Measurements from ENCODE around the gene PISD.
A peak's percentile ranks its signal among the peaks of the same experiment; 100 is the strongest.
"Not testable (repeated sequence)": the region's sequence is repeated elsewhere in the genome, so short reads cannot be mapped to it uniquely, and the experiment has no call there.

The PISD gene

GRCh38 chr22:31661851-31662667 is at the start of gene PISD:
TSS of gene PISD (minus strand) at chr22:31662215. CDS start at chr22:31662208, 7 bp downstream.
- DNase-seq, result peak; percentile 97

DNA sequence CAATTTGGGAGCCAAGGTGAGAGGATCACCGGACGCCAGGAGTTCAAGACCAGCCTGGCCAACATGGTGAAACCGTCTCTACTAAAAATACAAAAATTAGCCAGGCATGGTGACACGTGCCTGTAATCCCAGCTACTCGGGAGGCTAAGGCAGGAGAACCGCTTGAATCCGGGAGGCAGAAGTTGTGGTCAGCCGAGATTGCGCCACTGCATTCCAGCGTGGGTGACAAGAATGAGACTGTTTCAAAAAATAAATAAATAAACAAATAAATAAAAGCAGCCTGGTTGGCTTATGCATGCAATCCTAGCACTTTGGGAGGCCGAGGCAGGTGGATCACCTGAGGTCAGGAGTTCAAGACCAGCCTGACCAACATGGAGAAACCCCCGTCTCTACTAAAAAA is 49.2 kb upstream of the PISD start:
- DNase-seq, result not testable (repeated sequence)

GRCh38 chr22:31707519-31707918 is 45.5 kb upstream of the PISD start:
- DNase-seq, result no peak

GRCh38 chr22:31695423-31695822 is 33.4 kb upstream of the PISD start:
- DNase-seq, result no peak

- DNase-seq, result not testable (repeated sequence)
Measured at GRCh38 chr22:31694046-31694445, 32.0 kb upstream of the PISD start.

GRCh38 chr22:31692186-31692886 is 30.3 kb upstream of the PISD start:
- DNase-seq, result no peak

GRCh38 chr22:31691408-31691807 is 29.4 kb upstream of the PISD start:
- DNase-seq, result no peak

- DNase-seq, result no peak
Measured at GRCh38 chr22:31683181-31684105, 21.4 kb upstream of the PISD start.

DNA sequence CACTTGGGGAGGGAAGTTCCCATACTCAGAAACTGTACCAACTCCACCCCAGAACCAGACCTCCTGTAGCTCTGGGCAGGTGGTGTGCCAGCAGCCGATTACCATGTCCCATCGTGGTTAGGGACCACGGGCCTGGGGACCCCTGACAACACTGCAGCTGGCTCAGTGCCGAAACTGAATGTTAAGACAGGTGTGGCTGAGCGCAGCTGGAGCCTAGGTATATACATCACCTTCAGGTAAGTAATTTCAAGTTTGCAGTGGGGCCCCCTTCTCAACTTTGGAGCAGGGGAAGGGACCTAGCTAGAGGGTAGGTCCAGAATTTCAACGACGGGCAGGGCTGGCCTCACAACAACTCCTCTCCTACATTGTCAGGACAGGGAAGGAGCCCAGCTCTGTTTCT is 20.7 kb upstream of the PISD start:
- no peak for DNase-seq

DNA sequence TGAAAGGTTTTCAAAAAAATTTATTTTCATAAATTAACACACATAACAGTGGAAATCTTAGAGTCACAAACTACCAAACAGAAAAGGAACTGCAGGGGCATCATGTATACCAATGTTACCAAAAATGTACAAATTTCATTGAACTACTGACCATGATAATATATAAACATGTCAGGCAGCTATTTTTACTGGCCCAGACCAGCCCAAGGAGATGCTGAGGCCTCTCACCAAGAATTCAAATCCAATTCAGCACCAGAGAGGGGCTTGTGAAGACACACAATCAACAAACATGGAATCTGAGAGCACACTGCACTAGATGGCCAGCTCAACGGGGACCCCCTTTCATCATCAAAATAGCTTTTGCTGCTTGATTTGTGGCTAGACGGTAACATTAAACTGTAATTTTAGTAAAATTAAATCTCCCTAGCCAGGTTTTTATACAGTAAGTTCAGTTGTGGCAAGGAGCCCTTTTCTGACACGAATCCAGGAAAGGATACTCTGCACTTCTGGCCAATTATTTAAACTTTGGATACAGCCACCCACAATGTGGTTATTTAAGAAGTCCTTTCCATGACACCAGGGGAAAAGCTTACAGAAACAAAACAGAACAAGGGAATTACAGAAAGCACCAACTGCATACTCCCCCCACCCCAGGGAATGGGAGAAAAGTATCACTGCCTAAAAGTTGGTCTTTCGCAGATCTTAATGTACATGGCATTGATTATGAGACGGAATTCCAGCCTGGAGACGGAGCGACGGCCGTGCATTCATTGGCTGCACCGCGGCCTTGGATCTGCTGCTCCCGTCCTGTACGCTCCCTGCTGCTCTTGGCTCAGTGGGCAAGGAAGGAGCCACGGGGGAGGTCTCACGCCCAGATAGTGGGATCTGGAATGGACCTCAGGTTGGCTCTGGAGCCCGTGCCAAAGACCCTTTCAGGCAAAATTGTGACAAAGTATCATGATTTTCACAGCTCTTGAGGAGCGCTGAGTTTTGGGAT is 19.6 kb upstream of the PISD start:
- peak; percentile 62 for DNase-seq

DNA sequence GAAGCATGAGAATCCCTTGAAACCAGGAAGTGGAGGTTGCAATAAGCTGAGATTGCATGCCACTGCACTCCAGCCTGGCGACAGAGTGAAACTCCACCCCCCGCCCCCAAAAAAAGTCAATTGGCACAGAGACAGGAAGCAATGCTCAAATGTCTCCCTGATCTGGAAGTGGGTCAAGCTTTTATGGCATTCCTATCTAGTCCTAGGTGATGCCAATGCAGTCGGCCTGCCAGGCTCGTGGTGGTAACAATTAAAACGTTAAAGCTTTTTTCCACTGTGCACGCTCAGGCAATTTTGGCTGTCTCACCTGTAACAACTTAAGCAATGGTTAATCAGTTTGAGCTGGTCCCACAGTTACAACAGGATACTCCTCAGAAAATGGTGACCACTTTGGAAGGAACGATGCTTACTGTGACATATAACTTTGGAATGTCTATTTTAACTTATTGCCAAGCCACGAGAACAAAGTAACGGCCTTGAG is 18.9 kb upstream of the PISD start:
- DNase-seq, result peak; percentile 33

DNA sequence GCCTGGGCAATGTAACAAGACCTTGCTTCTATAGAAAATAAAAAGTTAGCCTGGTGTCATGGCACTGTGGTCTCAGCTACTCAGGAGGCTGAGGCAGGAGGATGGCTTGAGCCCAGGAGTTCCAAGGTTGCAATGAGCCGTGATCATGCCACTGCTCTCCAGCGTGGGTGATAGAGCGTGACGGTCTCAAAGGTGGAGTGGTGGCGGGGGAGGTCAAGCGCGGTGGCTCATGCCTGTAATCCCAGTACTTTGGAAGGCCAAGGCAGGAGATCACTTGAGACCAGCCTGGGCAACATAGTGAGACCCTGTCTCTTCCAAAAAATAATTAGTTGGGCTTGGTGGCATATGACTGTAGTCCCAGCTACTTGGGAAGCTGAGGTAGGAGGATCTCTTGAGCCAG is 16.7 kb upstream of the PISD start:
- DNase-seq, result no peak

DNA sequence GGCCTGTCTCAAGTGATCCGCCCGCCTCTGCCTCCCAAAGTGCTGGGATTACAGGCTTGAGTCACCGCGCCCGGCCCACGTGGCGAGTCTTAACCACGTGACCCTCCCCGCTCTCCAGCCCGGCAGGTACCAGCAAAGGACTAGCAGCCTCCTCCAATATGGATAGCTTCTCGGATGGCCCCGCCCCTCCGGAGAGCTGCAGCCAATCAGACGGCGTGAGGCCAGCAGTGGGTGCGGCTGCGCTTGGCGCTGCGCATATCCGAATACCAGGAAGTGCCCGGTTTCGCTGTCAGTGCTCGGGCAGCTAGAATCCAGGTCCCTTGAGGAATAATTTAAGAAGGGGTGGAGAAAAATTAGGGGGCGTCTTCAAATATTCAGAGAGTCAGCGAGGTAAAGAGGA is 14.7 kb upstream of the PISD start:
- peak; percentile 93 for DNase-seq

GRCh38 chr22:31674219-31674618 is 12.2 kb upstream of the PISD start:
- DNase-seq, result not testable (repeated sequence)

- DNase-seq, result not testable (repeated sequence)
Measured at GRCh38 chr22:31668849-31669248, 6.8 kb upstream of the PISD start.

DNA sequence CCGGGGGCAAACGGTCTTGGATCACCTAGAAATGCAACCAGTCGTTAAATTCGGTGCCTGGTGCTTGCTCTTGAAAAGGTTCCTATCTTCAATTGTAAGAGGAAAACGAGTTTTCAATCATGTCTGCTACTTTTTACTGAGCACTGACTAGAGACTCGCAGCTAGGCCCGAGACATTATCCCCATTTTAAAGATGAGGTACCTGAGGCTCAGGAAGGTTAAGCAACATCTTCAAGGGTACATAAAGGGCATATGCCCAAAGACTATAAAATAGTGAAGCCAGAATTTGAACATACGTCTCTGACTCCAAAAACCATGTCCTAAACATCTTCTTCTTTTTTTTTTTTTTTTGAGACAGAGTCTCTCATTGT is 638 bp upstream of the PISD start:
- no peak for DNase-seq

- not testable (repeated sequence) for DNase-seq
Measured at GRCh38 chr22:31660860-31661341, 1.1 kb downstream of the PISD start.

DNA sequence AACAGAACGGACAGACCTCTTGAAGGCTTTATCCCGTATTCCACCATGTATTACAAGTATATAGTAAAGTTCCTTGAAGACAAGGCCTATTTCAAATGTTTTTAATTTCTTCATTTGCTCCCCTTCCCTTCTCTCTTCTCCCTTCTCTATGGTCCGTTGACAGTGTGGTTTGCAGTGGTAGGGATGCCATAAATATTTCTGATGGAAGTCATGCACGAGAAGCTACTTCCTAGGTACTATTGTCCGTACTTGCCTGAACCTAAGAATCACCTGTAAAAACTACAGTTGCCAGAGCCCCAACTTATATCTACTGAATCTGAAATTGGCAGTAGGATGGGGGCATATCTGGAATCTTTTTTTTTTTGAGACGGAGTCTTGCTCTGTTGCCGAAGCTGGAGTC is 2.8 kb downstream of the PISD start:
- DNase-seq, result no peak

DNA sequence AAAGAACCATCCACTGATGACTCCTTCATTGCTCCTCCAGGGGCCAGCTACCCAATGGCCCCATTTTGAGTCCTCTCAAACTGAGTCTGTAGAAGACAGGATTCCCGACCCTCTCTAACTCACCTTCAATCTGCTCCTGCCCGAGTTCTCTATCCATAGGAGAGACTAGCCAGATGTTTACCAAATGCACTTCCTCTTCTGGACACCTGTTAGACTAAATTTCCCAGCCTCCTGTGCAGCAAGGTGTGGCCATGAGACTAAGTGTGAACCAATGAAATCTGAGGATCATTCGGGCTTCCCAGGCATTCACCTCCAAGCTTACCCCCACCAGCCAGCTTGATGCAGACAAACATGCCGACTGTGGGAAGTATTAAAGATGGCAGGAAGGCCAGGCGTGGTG is 7.6 kb downstream of the PISD start:
- no peak for DNase-seq

- DNase-seq, result no peak
Measured at GRCh38 chr22:31653944-31654343, 8.1 kb downstream of the PISD start.

GRCh38 chr22:31652911-31653684 is 8.9 kb downstream of the PISD start:
- no peak for DNase-seq
